Stimulated activated CD4-positive, alpha-beta T cell treated with anti-CD3 and anti-CD28 coated beads, TNF-alpha, amount 100 ng/mL, for 1 hour (primary cell): ENCODE results near the gene GRIN3B.

Source experiments
- DNase-seq, 3 donors: peaks; one replicate each; pipeline ENCODE4 v3.0.0-alpha.2; 2020; ENCODE audit warnings: low read depth in 3 of 3, low spot score in 1 of 3

The GRIN3B gene

DNA sequence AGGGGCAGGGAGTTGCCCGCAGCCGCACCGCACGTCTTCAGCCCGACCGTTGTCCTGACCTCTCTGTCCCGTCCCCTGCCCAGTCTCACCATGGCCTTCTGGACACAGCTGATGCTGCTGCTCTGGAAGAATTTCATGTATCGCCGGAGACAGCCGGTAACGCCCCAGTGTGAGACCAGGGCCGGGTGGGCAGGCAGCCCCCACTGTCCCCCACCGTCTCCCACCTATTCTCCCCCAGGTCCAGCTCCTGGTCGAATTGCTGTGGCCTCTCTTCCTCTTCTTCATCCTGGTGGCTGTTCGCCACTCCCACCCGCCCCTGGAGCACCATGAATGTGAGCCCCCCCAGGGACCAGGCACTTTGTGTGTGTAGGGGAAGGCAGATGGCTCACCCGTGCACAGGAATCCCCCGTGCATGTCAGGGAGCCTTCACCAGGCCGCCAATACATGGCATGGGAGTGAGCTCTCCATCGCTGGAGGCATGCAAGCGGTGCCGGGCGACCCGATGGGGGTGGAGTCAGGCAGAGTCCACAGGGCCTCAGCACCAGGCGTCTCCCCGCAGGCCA is 41.1 kb downstream of the GRIN3B start:
- no peak for DNase-seq

DNA sequence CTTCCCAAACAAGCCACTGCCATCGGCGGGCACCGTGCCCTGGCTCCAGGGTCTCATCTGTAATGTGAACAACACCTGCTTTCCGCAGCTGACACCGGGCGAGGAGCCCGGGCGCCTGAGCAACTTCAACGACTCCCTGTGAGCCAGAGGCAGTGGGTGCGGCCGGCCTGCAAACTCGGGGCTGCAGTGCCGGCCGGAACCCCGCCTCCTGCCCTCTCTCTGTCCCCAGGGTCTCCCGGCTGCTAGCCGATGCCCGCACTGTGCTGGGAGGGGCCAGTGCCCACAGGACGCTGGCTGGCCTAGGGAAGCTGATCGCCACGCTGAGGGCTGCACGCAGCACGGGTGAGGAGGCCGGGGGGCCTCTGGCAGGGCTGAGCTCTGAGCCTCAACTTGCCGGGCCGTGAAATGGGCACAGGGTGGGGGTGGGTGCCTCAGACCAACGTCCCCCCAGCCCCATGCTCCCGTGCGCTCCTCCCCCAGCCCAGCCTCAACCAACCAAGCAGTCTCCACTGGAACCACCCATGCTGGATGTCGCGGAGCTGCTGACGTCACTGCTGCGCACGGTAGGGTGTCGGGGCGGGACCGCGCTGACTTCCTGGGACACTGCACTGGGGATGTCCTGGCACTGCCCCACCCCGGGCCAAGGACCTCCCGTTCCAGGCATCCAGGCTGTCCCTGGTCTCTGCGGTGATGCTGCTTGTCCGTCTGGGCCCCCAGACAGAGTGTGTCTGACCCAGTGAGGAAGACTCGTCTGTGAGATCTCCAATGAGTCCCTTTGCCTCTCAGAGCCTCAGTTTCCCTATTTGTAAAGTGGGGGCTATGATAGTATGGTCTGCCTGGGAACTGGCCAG is 41.8 kb downstream of the GRIN3B start:
- DNase-seq = no peak

DNA sequence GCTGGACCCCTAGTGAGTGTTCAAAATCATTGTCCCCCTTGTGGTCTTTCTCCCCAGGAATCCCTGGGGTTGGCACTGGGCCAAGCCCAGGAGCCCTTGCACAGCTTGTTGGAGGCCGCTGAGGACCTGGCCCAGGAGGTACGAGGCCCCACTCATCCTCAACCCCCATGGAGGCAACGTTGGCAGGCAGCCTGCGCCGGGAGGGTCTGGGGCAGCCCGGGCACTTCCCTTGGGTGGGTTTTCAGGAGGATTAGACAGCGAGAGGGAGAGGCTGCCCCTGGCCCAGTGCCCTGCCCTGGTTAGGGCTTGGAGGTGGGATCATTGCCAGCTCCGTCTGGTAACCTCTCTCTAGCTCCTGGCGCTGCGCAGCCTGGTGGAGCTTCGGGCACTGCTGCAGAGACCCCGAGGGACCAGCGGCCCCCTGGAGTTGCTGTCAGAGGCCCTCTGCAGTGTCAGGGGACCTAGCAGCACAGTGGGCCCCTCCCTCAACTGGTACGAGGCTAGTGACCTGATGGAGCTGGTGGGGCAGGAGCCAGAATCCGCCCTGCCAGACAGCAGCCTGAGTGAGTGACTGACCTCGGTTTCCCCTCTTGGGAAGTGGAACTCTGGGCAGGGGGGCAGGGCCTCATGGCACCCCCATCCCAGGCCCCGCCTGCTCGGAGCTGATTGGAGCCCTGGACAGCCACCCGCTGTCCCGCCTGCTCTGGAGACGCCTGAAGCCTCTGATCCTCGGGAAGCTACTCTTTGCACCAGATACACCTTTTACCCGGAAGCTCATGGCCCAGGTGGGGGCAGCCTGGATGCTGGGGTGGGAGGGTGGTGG is 42.7 kb downstream of the GRIN3B start:
- no peak for DNase-seq

DNA sequence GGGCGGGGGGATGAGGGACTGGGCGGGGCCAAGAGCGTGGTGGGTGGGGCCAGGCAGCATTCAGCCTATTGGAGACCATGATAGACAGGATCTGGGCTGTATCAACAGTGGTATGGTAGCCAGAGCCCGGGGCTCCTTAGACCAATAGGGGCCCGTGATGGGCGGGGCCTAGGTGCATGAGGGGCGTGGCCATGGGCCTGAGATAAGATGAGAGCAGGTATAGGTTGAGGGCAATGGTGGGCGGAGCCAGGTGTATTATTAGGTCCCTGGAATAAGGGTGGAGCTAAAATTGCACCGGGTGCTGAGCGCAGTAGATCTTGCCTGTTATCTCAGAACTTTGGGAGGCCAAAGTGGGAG is 45.0 kb downstream of the GRIN3B start:
- no peak for DNase-seq

DNA sequence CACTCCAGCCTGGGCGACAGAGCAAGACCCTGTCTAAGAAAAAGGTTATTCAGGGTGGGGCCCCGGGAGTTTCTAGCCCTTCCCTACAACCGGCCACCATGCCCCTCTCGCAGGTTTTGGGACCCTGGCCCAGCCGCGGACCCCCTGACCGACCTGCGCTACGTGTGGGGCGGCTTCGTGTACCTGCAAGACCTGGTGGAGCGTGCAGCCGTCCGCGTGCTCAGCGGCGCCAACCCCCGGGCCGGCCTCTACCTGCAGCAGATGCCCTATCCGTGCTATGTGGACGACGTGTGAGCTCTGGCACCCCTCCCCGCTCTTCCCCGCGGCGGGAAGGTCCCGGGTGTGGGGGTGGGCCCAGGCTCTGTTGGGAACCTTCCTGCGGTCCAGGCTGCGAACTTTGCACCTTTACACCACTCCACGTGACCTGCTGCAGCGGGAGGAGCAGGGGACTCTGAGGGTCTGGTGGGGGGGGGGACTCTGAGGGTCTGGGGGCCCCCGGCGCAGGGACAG is 46.0 kb downstream of the GRIN3B start:
- DNase-seq = no peak

DNA sequence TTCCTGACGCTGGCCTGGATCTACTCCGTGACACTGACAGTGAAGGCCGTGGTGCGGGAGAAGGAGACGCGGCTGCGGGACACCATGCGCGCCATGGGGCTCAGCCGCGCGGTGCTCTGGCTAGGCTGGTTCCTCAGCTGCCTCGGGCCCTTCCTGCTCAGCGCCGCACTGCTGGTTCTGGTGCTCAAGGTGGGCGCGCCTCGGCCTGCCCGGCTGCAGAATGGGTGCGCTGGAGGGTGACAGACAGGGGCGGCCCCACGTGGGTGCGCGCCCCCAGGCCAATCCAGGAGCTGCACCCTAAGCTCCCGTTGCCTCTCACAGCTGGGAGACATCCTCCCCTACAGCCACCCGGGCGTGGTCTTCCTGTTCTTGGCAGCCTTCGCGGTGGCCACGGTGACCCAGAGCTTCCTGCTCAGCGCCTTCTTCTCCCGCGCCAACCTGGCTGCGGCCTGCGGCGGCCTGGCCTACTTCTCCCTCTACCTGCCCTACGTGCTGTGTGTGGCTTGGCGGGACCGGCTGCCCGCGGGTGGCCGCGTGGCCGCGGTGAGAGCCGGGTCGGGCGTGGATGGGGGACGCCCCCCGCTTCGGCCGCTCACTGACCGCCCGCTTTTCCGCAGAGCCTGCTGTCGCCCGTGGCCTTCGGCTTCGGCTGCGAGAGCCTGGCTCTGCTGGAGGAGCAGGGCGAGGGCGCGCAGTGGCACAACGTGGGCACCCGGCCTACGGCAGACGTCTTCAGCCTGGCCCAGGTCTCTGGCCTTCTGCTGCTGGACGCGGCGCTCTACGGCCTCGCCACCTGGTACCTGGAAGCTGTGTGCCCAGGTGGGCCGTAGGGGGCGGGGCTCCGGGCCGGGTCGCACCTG is 46.8 kb downstream of the GRIN3B start:
- no peak for DNase-seq

DNA sequence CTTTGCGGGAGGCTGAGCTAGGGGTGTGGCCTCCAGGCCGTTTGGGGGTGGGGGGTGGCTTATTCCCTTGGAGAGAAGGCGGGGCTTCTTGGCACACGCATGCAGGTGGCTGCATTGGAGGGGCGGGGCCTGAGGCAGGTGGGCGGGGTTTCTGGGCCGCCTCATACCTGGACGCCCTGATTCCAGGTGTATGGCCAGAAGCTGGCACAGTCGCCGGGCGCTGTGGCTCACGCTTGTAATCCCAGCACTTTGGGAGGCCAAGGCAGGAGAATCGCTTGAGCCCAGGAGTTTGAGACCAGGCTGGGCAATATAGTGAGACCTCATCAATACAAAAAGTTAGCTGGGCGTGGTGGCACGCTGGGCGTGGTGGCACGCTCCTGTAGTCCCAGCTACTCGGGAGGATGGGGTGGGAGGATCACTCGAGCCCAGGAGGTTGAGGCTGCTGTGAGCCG is 47.5 kb downstream of the GRIN3B start:
- DNase-seq = no peak

DNA sequence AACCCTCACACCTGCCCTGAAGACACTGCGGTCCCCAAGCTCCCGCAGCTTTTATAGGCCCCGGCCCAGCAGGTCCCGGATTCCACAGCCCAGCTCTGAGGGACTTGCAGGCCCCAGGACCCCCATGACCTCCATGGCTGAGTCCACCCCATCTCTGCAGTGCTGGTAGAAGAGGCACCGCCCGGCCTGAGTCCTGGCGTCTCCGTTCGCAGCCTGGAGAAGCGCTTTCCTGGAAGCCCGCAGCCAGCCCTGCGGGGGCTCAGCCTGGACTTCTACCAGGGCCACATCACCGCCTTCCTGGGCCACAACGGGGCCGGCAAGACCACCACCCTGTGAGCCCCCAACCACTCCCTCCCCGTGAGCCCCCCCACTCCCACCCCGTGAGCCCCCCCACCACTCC is 48.9 kb downstream of the GRIN3B start:
- no peak for DNase-seq

DNA sequence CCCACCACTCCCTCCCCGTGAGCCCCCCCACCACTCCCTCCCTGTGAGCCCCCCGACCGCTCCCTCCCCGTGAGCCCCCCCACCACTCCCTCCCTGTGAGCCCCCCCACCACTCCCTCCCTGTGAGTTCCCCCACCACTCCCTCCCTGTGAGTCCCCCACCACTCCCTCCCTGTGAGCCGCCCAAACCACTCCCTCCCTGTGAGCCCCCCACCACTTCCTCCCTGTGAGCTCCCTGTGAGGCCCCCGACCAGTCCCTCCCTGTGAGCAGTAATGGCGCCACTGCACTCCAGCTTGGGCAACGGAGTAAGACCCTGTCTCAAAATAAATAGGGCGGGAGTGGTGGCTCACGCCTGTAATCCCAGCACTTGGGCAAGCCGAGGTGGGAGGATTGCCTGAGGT is 49.6 kb downstream of the GRIN3B start:
- no peak for DNase-seq

DNA sequence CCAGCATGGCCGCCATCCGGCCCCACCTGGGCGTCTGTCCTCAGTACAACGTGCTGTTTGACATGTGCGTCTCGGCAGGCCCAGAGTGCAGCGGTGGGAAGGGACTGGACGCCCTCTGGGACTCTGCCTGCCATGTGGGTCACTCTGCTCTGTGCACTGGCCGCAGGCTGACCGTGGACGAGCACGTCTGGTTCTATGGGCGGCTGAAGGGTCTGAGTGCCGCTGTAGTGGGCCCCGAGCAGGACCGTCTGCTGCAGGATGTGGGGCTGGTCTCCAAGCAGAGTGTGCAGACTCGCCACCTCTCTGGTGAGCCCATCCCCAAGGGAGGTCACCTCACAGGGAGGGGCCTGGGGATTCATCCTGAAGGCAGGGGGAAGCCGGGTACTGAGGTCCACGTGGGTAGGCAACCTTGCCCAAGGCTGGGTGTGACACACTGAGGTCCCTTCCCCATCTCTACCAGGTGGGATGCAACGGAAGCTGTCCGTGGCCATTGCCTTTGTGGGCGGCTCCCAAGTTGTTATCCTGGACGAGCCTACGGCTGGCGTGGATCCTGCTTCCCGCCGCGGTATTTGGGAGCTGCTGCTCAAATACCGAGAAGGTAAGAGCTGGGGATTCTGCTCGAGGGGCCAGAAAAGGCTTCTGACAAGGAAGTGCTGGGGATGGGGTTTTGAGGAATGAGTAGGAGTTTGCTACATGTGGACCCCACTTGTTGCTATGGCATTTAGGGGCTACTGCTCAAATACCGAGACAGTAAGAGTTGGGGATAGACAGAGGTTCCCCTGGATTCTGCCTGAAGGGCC is 51.0 kb downstream of the GRIN3B start:
- DNase-seq = no peak

DNA sequence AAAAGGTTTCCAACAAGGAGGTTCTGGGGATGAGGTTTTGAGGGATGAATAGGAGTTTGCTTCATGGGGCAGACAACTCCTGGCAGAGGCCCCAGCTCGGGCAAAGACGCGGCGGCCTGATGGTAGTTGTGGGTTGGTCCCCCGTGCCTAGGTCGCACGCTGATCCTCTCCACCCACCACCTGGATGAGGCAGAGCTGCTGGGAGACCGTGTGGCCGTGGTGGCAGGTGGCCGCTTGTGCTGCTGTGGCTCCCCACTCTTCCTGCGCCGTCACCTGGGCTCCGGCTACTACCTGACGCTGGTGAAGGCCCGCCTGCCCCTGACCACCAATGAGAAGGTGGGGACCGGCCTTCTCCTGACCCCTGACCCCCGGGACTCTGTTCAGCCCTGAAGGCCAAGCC is 51.6 kb downstream of the GRIN3B start:
- DNase-seq = no peak

DNA sequence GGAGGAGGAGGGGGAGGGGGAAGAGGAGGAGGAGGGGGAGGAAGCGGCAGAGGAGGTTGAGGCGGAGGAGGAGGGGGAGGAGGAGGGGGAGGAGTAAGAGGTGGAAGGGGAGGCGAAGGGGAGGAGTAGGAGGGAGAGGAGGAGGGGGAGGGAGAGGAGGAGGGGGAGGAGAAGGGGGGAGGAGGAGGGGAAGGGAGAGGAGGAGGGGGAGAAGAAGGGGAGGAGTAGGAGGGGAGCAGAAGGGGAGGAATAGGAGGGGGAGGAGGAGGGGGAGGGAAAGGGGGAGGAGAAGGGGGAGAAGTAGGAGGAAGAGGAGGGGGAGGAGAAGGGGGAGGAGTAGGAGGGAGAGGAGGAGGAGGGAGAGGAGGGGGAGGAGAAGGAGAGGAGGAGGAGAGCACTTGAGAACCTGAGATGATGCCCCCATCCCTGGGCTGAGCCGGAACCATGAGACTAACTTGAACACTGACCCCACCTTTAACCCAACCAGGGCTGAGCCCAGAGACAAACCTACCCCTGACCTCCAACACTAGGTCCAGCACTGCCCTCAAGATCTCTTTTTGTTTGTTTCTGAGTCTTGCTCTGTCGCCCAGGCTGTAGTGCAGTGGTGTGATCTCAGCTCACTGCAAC is 52.2 kb downstream of the GRIN3B start:
- no peak for DNase-seq

DNA sequence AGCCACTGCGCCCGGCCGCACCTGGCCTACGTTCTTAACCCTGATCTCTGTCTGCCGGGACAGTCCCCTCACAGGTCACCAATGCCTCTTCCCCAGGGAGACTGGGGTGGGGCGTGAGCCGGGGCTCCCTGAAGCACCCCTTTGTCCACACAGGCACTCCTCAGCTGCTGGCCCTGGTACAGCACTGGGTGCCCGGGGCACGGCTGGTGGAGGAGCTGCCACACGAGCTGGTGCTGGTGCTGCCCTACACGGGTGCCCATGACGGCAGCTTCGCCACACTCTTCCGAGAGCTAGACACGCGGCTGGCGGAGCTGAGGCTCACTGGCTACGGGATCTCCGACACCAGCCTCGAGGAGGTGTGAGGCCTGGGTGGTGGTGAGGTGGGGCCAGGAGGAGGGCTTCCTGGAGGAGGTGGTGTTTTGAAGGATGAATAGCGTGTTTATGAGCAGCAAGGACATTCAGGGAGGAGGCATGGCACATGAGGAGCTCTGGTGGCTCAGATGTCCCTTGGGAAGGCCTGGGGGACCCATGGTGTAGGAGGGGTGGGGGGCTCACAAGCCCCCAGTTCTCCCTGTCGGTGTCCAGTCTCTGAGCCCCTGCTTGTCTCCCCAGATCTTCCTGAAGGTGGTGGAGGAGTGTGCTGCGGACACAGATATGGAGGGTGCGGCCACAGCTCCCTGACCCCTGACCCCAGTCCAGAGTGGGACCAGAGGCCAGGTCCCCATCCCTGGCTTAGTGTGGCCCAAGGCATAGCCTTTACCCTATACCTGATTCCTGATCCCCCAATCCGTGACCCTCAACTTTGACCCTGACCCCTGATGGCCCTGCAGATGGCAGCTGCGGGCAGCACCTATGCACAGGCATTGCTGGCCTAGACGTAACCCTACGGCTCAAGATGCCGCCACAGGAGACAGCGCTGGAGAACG is 53.2 kb downstream of the GRIN3B start:
- no peak for DNase-seq

DNA sequence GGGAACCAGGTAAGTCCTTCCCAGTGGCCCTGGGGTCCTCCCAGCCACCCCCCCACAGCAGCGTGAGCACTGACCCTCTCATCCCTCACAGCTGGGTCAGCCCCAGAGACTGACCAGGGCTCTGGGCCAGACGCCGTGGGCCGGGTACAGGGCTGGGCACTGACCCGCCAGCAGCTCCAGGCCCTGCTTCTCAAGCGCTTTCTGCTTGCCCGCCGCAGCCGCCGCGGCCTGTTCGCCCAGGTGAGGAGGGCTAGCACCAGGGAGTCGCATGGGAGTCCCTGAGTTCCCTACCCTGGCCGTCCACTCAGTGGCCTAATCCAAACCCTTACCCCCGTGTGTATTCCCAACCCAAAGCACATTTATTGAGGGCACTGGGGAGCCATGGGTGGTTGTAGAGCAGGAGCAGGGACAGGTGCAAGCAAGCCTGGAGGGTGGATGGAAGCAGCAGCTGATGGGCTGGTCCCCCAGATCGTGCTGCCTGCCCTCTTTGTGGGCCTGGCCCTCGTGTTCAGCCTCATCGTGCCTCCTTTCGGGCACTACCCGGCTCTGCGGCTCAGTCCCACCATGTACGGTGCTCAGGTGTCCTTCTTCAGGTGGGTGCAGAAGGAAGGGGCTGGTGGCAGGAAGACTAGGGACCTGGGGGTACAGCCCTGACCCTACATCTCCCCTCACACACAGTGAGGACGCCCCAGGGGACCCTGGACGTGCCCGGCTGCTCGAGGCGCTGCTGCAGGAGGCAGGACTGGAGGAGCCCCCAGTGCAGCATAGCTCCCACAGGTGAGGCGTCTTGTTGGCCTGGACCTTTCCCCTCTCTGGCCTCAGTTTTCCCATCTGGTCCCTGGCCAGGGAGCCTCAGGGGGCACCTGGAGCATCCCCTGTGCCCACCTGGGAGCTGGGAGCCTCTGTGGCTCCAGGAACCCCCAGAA is 54.1 kb downstream of the GRIN3B start:
- DNase-seq = no peak

DNA sequence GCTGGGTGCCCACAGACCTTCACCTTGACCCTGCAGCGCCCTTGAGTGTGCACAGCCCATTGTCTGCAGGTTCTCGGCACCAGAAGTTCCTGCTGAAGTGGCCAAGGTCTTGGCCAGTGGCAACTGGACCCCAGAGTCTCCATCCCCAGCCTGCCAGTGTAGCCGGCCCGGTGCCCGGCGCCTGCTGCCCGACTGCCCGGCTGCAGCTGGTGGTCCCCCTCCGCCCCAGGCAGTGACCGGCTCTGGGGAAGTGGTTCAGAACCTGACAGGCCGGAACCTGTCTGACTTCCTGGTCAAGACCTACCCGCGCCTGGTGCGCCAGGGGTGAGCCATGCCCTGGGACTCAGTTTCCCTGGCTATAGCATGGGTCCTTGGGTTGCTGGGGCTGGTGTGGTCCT is 54.8 kb downstream of the GRIN3B start:
- DNase-seq = no peak

DNA sequence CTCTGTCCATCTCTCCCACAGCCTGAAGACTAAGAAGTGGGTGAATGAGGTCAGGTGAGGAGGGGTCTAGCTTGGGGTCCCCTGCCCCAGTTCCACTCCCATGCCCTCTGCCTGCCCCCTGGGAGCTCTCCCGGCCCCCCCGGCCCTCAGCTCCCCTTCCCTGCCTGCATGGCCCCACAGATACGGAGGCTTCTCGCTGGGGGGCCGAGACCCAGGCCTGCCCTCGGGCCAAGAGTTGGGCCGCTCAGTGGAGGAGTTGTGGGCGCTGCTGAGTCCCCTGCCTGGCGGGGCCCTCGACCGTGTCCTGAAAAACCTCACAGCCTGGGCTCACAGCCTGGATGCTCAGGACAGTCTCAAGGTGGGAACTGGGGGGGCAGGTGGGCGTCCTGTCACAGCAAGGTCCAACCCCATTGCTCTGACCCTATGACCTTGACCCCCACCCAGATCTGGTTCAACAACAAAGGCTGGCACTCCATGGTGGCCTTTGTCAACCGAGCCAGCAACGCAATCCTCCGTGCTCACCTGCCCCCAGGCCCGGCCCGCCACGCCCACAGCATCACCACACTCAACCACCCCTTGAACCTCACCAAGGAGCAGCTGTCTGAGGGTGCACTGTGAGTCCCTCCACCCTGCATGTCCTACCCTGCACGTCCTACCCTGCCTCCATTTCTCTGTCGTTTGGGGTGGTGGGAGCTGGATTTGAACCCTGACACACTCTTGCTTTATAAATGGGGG is 55.8 kb downstream of the GRIN3B start:
- DNase-seq = no peak
